ENCODE measurements around the gene RPS16.

The RPS16 gene

GRCh38 chr19:39422020-39422419 is 13.7 kb downstream of the RPS16 start:
- DNase-seq (ENCODE audit: low read depth in 2 of 2) = no peak

GRCh38 chr19:39420769-39421168 is 15.0 kb downstream of the RPS16 start:
- no peak for DNase-seq (ENCODE audit: low read depth in 2 of 2)

- DNase-seq (ENCODE audit: low read depth in 2 of 2) = no peak
These were observed 16.7 kb downstream of the RPS16 start for GRCh38 chr19:39419003-39419402.

- no peak for DNase-seq (ENCODE audit: low read depth in 2 of 2)
These were observed 18.1 kb downstream of the RPS16 start for GRCh38 chr19:39417463-39418181.

- no peak for DNase-seq (ENCODE audit: low read depth in 2 of 2)
These were observed 19.3 kb downstream of the RPS16 start for GRCh38 chr19:39416152-39417120.

GRCh38 chr19:39415111-39416046 is 20.4 kb downstream of the RPS16 start:
- no peak for DNase-seq (ENCODE audit: low read depth in 2 of 2)

GRCh38 chr19:39413911-39414608 is 21.7 kb downstream of the RPS16 start:
- DNase-seq (ENCODE audit: low read depth in 2 of 2) = no peak

- DNase-seq (ENCODE audit: low read depth in 2 of 2) = no peak
These were observed 22.4 kb downstream of the RPS16 start for GRCh38 chr19:39413272-39413910.

- no peak for DNase-seq (ENCODE audit: low read depth in 2 of 2)
These were observed 22.9 kb downstream of the RPS16 start for GRCh38 chr19:39412867-39413271.

GRCh38 chr19:39412100-39412866 is 23.5 kb downstream of the RPS16 start, which contains the start of gene PLEKHG2:
Gene PLEKHG2 (plus strand): TSS chr19:39412669. CDS start chr19:39414087, 1,418 bp downstream.
- peak; percentile 86 to 91 for DNase-seq (ENCODE audit: low read depth in 2 of 2)

- DNase-seq (ENCODE audit: low read depth in 2 of 2) = peak; percentile 69 to 83
These were observed 24.0 kb downstream of the RPS16 start for GRCh38 chr19:39411832-39412099.

- no peak for DNase-seq (ENCODE audit: low read depth in 2 of 2)
These were observed 24.5 kb downstream of the RPS16 start for GRCh38 chr19:39411081-39411831.

GRCh38 chr19:39410831-39411080 is 25.0 kb downstream of the RPS16 start:
- DNase-seq (ENCODE audit: low read depth in 2 of 2) = no peak

- DNase-seq (ENCODE audit: low read depth in 2 of 2) = no peak
These were observed 25.5 kb downstream of the RPS16 start for GRCh38 chr19:39410017-39410830.

- DNase-seq (ENCODE audit: low read depth in 2 of 2) = peak; percentile 63 to 69
These were observed 26.3 kb downstream of the RPS16 start for GRCh38 chr19:39409208-39410016.

- DNase-seq (ENCODE audit: low read depth in 2 of 2) = no peak
These were observed 27.1 kb downstream of the RPS16 start for GRCh38 chr19:39408392-39409207.

Data from stimulated activated CD8-positive, alpha-beta memory T cell treated with anti-CD3 and anti-CD28 coated beads, Interleukin-15, amount 100 ng/mL, for 4 hours (primary cell).